Measurements from ENCODE around the gene RNF175.
"Not testable (repeated sequence)": the region's sequence is repeated elsewhere in the genome, so short reads cannot be mapped to it uniquely, and the experiment has no call there.

The RNF175 gene

DNA sequence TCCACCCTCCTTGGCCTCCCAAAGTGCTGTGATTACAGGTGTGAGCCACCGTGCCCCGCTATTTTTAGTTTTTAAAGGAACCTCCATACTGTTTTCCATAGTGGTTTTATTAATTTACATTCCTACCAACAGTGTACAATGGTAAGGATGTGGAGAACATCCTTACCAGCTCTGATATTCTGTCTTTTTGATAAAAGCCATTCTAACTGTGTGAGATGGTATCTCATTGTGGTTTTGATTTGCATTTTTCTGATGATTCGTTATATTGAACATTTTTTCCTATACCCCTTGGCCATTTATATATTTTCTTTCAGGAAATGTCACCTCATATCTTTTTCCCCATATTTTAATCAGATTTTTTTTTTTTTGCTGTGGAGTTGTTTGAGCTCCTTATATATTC is 90.0 kb downstream of the RNF175 start:
- DNase-seq = no peak

- no peak for DNase-seq
Measured at GRCh38 chr4:153668647-153669046, 91.2 kb downstream of the RNF175 start.

- DNase-seq = not testable (repeated sequence)
Measured at GRCh38 chr4:153666505-153666904, 93.3 kb downstream of the RNF175 start.

GRCh38 chr4:153663667-153664066 is 96.2 kb downstream of the RNF175 start:
- no peak for DNase-seq

DNA sequence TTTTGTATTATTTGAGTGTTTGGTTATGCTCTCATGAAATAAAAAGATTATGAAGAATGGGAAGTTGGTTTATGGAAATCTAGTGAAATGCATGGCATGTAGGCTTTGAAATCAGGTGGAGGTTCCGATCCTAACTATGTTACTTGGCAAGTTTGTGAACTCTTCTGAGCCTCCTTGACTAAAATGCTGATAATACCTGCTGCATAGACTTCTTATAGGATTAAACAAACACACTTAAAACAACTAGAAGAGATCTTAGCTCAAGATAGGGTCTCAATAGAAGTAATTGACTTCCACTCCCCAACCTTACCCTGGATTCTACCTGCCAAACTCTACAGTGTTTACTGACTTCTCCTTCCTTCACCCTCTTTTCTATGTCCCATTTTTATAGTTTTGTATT is 97.9 kb downstream of the RNF175 start:
- no peak for DNase-seq

DNA sequence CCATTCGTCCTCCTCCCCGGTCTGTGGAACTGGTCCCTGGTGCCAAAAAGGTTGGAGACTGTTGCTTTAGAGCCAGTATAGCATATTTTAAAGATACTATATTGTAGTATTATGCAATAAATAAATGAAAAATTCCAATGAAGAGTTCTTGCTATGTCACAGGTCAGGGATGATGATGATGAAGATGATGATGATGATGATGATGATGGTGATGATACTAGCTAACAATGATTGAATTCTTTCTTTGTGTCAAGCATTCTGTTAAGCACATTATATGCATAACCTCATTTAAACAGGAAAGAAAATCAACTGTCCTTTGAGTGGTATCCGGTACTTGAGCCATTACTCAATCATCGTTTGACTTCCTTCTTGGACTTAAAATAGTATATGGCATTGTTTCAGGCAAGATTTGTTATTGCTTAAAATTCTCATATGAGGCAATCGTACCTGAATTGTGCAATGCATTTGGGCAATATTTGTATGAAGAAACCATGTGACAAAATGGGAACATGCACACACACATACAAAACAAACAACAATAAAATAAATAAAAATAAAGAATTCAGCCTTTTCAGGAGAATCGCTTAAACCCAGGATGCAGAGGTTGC is 98.5 kb downstream of the RNF175 start:
- DNase-seq = no peak
